ENCODE results near the gene SPACA6.
A peak's percentile ranks its signal among the peaks of the same experiment; 100 is the strongest.
"Not testable (repeated sequence)": the region's sequence is repeated elsewhere in the genome, so short reads cannot be mapped to it uniquely, and the experiment has no call there.

Gene SPACA6

DNA sequence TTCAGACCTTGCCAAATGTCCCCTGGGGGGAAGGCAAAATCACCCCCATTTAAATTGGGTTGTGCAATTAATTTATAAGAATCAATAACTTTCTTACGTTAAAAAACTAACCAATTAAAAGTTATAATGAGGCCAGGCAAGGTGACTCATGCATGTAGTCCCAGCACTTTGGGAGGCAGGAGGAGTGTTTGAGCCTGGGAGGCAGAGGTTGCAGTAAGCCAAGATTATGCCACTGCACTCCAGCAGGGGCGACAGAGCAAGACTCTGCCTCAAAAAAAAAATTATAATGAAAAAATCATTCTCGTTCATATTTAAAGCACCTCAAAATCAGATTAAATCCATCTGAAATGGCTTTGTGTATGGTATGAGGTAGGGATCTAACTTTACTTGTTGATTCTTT lies 28.1 kb upstream of the SPACA6 start:
- Histone ChIP-seq H3K4me1 (ENCODE audit: control insufficient read depth in 1 of 2, insufficient read depth in 2 of 2, low read length in 2 of 2) (no peaks in the 10 kb centered on the region), H3K27me3 (ENCODE audit: low read depth, low read length) (peaks cover 7% of the 10 kb centered on the region), H3K4me3 (ENCODE audit: low read depth in 1 of 2, low read length in 2 of 2) (no peak overlapping the region)

DNA sequence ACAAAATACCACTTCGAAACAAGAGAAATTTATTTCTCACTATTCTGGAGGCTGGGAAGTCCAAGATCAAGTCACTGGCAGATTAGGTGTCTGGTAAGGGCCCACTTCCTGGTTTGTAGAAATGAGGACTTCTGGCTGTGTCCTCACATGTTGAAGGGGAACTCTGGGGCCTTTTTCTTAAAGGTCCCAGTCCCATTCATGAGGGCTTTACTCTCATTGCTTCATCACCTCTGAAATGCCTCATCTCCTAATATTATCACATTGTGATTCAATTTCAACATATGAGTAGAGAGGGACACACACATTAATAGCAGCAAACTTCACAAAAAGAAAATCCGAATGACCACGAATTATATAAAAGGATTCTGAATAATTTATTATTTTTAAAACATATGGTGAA lies 24.9 kb upstream of the SPACA6 start:
- H3K4me3 ChIP-seq (ENCODE audit: low read depth in 1 of 2, low read length in 2 of 2), result no peak overlapping the region
- H3K4me1 ChIP-seq (ENCODE audit: control insufficient read depth in 1 of 2, insufficient read depth in 2 of 2, low read length in 2 of 2), result no peaks in the 10 kb centered on the region
- no peak overlapping the region for H3K27ac ChIP-seq (ENCODE audit: low read length)
- H3K36me3 ChIP-seq (ENCODE audit: control insufficient read depth in 1 of 2, insufficient read depth in 2 of 2, low read length in 2 of 2), result no peaks in the 10 kb centered on the region
- H3K27me3 ChIP-seq (ENCODE audit: low read depth, low read length), result peaks cover 7% of the 10 kb centered on the region
- no peaks in the 10 kb centered on the region for H3K9me3 ChIP-seq (ENCODE audit: control insufficient read depth in 1 of 2, low read length in 2 of 2)

More for the DNA sequence above, 28.1 kb upstream of the SPACA6 start:
- Histone ChIP-seq H3K27ac (ENCODE audit: low read length) (no peak overlapping the region), H3K9me3 (ENCODE audit: control insufficient read depth in 1 of 2, low read length in 2 of 2) (no peaks in the 10 kb centered on the region), H3K36me3 (ENCODE audit: control insufficient read depth in 1 of 2, insufficient read depth in 2 of 2, low read length in 2 of 2) (no peaks in the 10 kb centered on the region)

- not testable (repeated sequence) for H3K4me1 ChIP-seq (ENCODE audit: control insufficient read depth in 1 of 2, insufficient read depth in 2 of 2, low read length in 2 of 2); H3K27ac ChIP-seq (ENCODE audit: low read length); H3K36me3 ChIP-seq (ENCODE audit: control insufficient read depth in 1 of 2, insufficient read depth in 2 of 2, low read length in 2 of 2); H3K27me3 ChIP-seq (ENCODE audit: low read depth, low read length); H3K9me3 ChIP-seq (ENCODE audit: control insufficient read depth in 1 of 2, low read length in 2 of 2); H3K4me3 ChIP-seq (ENCODE audit: low read depth in 1 of 2, low read length in 2 of 2)
Observed at GRCh38 chr19:51675911-51676565, 17.1 kb upstream of the SPACA6 start.

GRCh38 chr19:51676566-51677083 lies 16.5 kb upstream of the SPACA6 start:
- no peaks in the 10 kb centered on the region for H3K36me3 ChIP-seq (ENCODE audit: control insufficient read depth in 1 of 2, insufficient read depth in 2 of 2, low read length in 2 of 2)
- no peak overlapping the region for H3K4me3 ChIP-seq (ENCODE audit: low read depth in 1 of 2, low read length in 2 of 2)
- H3K9me3 ChIP-seq (ENCODE audit: control insufficient read depth in 1 of 2, low read length in 2 of 2), result peaks cover 0 to 2% of the 10 kb centered on the region in 2 donors
- H3K27ac ChIP-seq (ENCODE audit: low read length), result no peak overlapping the region
- peaks cover 7% of the 10 kb centered on the region for H3K27me3 ChIP-seq (ENCODE audit: low read depth, low read length)
- no peaks in the 10 kb centered on the region for H3K4me1 ChIP-seq (ENCODE audit: control insufficient read depth in 1 of 2, insufficient read depth in 2 of 2, low read length in 2 of 2)

GRCh38 chr19:51680474-51680873 lies 12.7 kb upstream of the SPACA6 start:
- Histone ChIP-seq H3K27me3 (ENCODE audit: low read depth, low read length) (peaks cover 7% of the 10 kb centered on the region), H3K9me3 (ENCODE audit: control insufficient read depth in 1 of 2, low read length in 2 of 2) (peaks cover 0 to 2% of the 10 kb centered on the region in 2 donors), H3K27ac (ENCODE audit: low read length) (no peak overlapping the region), H3K36me3 (ENCODE audit: control insufficient read depth in 1 of 2, insufficient read depth in 2 of 2, low read length in 2 of 2) (no peaks in the 10 kb centered on the region), H3K4me3 (ENCODE audit: low read depth in 1 of 2, low read length in 2 of 2) (no peak overlapping the region), H3K4me1 (ENCODE audit: control insufficient read depth in 1 of 2, insufficient read depth in 2 of 2, low read length in 2 of 2) (no peaks in the 10 kb centered on the region)

GRCh38 chr19:51681286-51681941 lies 11.7 kb upstream of the SPACA6 start:
- no peak overlapping the region for H3K27ac ChIP-seq (ENCODE audit: low read length)

GRCh38 chr19:51686171-51686570 lies 7.0 kb upstream of the SPACA6 start:
- Histone ChIP-seq H3K9me3 (ENCODE audit: control insufficient read depth in 1 of 2, low read length in 2 of 2) (no peaks in the 10 kb centered on the region), H3K4me1 (ENCODE audit: control insufficient read depth in 1 of 2, insufficient read depth in 2 of 2, low read length in 2 of 2) (peaks cover 9 to 25% of the 10 kb centered on the region in 2 donors), H3K4me3 (ENCODE audit: low read depth in 1 of 2, low read length in 2 of 2) (no peak overlapping the region), H3K27me3 (ENCODE audit: low read depth, low read length) (peaks cover 8% of the 10 kb centered on the region), H3K36me3 (ENCODE audit: control insufficient read depth in 1 of 2, insufficient read depth in 2 of 2, low read length in 2 of 2) (no peaks in the 10 kb centered on the region), H3K27ac (ENCODE audit: low read length) (no peak overlapping the region)

More at GRCh38 chr19:51681286-51681941, 11.7 kb upstream of the SPACA6 start:
- no peak overlapping the region for H3K4me3 ChIP-seq (ENCODE audit: low read depth in 1 of 2, low read length in 2 of 2)
- no peaks in the 10 kb centered on the region for H3K36me3 ChIP-seq (ENCODE audit: control insufficient read depth in 1 of 2, insufficient read depth in 2 of 2, low read length in 2 of 2)
- H3K4me1 ChIP-seq (ENCODE audit: control insufficient read depth in 1 of 2, insufficient read depth in 2 of 2, low read length in 2 of 2), result no peaks in the 10 kb centered on the region
- peaks cover 0 to 1% of the 10 kb centered on the region in 2 donors for H3K9me3 ChIP-seq (ENCODE audit: control insufficient read depth in 1 of 2, low read length in 2 of 2)
- H3K27me3 ChIP-seq (ENCODE audit: low read depth, low read length), result peaks cover 7% of the 10 kb centered on the region

GRCh38 chr19:51687791-51688670 lies 5.1 kb upstream of the SPACA6 start:
- Histone ChIP-seq H3K4me3 (ENCODE audit: low read depth in 1 of 2, low read length in 2 of 2) (peak overlapping the region; percentile 61 to 97), H3K36me3 (ENCODE audit: control insufficient read depth in 1 of 2, insufficient read depth in 2 of 2, low read length in 2 of 2) (peaks cover 0 to 2% of the 10 kb centered on the region in 2 donors), H3K9me3 (ENCODE audit: control insufficient read depth in 1 of 2, low read length in 2 of 2) (no peaks in the 10 kb centered on the region), H3K27ac (ENCODE audit: low read length) (peak overlapping the region; percentile 68), H3K4me1 (ENCODE audit: control insufficient read depth in 1 of 2, insufficient read depth in 2 of 2, low read length in 2 of 2) (peaks cover 17 to 44% of the 10 kb centered on the region in 2 donors), H3K27me3 (ENCODE audit: low read depth, low read length) (peaks cover 8% of the 10 kb centered on the region)

- peak overlapping the region; percentile 61 to 97 for H3K4me3 ChIP-seq (ENCODE audit: low read depth in 1 of 2, low read length in 2 of 2)
- H3K27ac ChIP-seq (ENCODE audit: low read length), result peak overlapping the region; percentile 68
- H3K4me1 ChIP-seq (ENCODE audit: control insufficient read depth in 1 of 2, insufficient read depth in 2 of 2, low read length in 2 of 2), result peaks cover 19 to 52% of the 10 kb centered on the region in 2 donors
Observed at GRCh38 chr19:51688671-51689571, 4.2 kb upstream of the SPACA6 start.

GRCh38 chr19:51689751-51690453 lies 3.2 kb upstream of the SPACA6 start:
- Histone ChIP-seq H3K4me1 (ENCODE audit: control insufficient read depth in 1 of 2, insufficient read depth in 2 of 2, low read length in 2 of 2) (peaks cover 19 to 54% of the 10 kb centered on the region in 2 donors), H3K27ac (ENCODE audit: low read length) (peak overlapping the region; percentile 67), H3K9me3 (ENCODE audit: control insufficient read depth in 1 of 2, low read length in 2 of 2) (no peaks in the 10 kb centered on the region), H3K4me3 (ENCODE audit: low read depth in 1 of 2, low read length in 2 of 2) (peak overlapping the region; percentile 74 to 97), H3K27me3 (ENCODE audit: low read depth, low read length) (peaks cover 8% of the 10 kb centered on the region), H3K36me3 (ENCODE audit: control insufficient read depth in 1 of 2, insufficient read depth in 2 of 2, low read length in 2 of 2) (peaks cover under 1 to 16% of the 10 kb centered on the region in 2 donors)

More at GRCh38 chr19:51688671-51689571, 4.2 kb upstream of the SPACA6 start:
- Histone ChIP-seq H3K27me3 (ENCODE audit: low read depth, low read length) (peaks cover 8% of the 10 kb centered on the region), H3K9me3 (ENCODE audit: control insufficient read depth in 1 of 2, low read length in 2 of 2) (no peaks in the 10 kb centered on the region), H3K36me3 (ENCODE audit: control insufficient read depth in 1 of 2, insufficient read depth in 2 of 2, low read length in 2 of 2) (peaks cover 0 to 9% of the 10 kb centered on the region in 2 donors)
